ENCODE measurements around the gene TBC1D14.

The TBC1D14 gene

DNA sequence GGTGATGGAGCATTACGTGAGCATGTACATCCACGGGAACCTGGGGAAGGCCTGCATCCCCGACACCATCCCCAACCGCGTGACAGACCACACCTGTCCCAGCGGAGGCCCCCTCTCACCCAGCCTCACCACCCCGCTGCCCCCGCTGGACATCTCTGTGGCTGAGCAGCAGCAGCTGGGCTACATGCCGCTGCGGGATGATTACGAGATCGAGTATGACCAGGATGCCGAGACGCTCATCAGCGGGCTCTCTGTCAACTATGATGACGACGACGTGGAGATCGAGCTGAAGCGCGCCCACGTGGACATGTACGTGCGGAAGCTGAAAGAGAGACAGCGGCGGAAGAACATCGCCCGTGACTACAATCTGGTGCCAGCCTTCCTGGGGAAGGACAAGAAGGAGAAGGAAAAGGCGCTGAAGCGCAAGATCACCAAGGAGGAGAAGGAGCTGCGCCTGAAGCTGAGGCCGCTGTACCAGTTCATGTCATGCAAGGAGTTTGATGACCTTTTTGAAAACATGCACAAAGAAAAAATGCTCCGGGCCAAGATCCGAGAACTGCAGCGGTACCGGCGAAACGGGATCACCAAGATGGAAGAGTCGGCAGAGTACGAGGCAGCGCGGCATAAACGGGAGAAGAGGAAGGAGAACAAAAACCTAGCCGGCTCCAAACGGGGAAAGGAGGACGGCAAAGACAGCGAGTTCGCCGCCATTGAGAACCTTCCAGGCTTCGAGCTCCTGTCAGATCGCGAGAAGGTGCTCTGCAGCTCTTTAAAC, 144.7 kb downstream of the TBC1D14 start:
- TF ChIP-seq GATA1 (IDR thresholded peaks at IDR 0.05; ENCODE audit: low read depth, low read length) (no peak), POLR2A (IDR thresholded peaks at IDR 0.05; ENCODE audit: low read length) (no peak)

DNA sequence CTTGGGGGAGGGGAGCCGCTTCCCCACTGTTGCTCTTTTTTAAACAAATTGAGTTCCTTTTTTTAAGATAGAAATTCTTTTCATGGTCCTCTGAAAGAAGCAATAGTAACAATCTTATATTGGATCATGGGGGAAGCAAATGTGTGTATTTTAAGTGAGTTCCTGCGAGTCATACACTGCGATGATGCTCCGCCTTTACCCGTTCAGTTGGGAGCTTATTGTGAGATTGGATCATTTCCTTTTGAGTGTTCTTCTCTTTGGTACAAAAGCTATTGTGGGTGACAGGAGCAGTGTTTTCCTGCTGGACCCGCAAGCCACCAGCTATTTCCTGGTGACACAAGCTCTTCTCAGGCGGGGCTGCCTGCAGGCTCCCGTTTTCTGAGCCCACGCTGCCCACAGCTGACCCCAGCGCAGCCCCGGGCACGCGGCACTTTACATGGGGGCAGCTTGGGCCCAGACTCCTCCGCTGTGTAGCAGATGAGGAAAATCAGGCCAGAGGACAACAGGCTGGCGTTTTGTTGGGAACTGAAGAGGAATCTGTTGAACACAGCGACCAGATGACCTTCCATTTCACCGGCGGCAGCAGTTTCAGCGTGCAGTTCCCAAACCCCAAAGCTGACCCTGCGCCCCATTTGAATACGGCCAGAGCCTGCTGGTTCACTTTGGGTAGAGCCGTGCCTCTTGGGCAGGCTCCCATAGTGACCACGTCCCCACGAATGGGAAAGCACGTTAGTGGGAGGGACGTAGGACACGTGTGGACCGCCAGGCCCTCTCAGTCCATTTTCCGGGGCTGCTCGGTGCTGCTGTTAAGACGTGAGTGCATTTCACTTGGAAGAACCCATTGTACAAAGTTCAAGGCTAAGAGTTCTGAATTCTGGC, 145.7 kb downstream of the TBC1D14 start:
- no peak for DNase-seq
- TF ChIP-seq POLR2A (IDR thresholded peaks at IDR 0.05; ENCODE audit: low read length) = no peak
- TF ChIP-seq GATA1 (IDR thresholded peaks at IDR 0.05; ENCODE audit: low read depth, low read length) = no peak

More for the DNA sequence above, 144.7 kb downstream of the TBC1D14 start:
- no peak for DNase-seq

GRCh38 chr4:7055990-7056325, 146.3 kb downstream of the TBC1D14 start:
- no peak for DNase-seq
- TF ChIP-seq POLR2A (IDR thresholded peaks at IDR 0.05; ENCODE audit: low read length) (no peak), GATA1 (IDR thresholded peaks at IDR 0.05; ENCODE audit: low read depth, low read length) (no peak)

- TF ChIP-seq GATA1 (IDR thresholded peaks at IDR 0.05; ENCODE audit: low read depth, low read length) = no peak
- peak; percentile 21 for TF ChIP-seq POLR2A (IDR thresholded peaks at IDR 0.05; ENCODE audit: low read length)
- DNase-seq = no peak
Measured at GRCh38 chr4:7058792-7059191, 149.2 kb downstream of the TBC1D14 start.

- no peak for TF ChIP-seq GATA1 (IDR thresholded peaks at IDR 0.05; ENCODE audit: low read depth, low read length)
- TF ChIP-seq POLR2A (IDR thresholded peaks at IDR 0.05; ENCODE audit: low read length) = no peak
- DNase-seq = no peak
Measured at GRCh38 chr4:7059662-7060061, 150.0 kb downstream of the TBC1D14 start.

GRCh38 chr4:7060346-7061150, 150.9 kb downstream of the TBC1D14 start:
- no peak for DNase-seq
- TF ChIP-seq GATA1 (IDR thresholded peaks at IDR 0.05; ENCODE audit: low read depth, low read length) (no peak), POLR2A (IDR thresholded peaks at IDR 0.05; ENCODE audit: low read length) (no peak)

- no peak for TF ChIP-seq POLR2A (IDR thresholded peaks at IDR 0.05; ENCODE audit: low read length)
- TF ChIP-seq GATA1 (IDR thresholded peaks at IDR 0.05; ENCODE audit: low read depth, low read length) = no peak
Measured at GRCh38 chr4:7061815-7062214, 152.2 kb downstream of the TBC1D14 start.

GRCh38 chr4:7062816-7063215, 153.2 kb downstream of the TBC1D14 start:
- TF ChIP-seq POLR2A (IDR thresholded peaks at IDR 0.05; ENCODE audit: low read length) = no peak
- TF ChIP-seq GATA1 (IDR thresholded peaks at IDR 0.05; ENCODE audit: low read depth, low read length) = no peak
- DNase-seq = no peak

More at GRCh38 chr4:7061815-7062214, 152.2 kb downstream of the TBC1D14 start:
- DNase-seq = no peak

DNA sequence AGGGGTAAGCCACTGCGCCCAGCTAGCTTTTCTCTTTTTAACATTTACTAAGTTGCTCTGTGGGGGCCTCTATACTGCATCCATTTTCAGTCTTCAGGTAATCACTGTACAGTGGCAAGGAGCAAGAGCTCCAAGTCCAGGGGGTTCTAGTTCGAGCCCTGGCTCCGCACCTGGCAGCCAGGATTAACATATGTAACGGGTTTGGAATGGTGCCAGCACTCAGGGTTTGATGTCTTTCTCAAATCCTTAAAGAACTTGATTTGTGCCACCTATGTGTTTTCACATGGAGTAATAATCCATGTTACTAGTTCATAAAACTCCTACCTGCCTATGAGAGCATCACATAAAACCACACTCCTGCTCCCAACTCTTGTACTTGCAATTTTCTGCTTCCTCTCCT, 153.7 kb downstream of the TBC1D14 start:
- no peak for TF ChIP-seq GATA1 (IDR thresholded peaks at IDR 0.05; ENCODE audit: low read depth, low read length)
- DNase-seq = no peak

- TF ChIP-seq GATA1 (IDR thresholded peaks at IDR 0.05; ENCODE audit: low read depth, low read length) = no peak
- TF ChIP-seq POLR2A (IDR thresholded peaks at IDR 0.05; ENCODE audit: low read length) = no peak
- DNase-seq = no peak
Measured at GRCh38 chr4:7066006-7066405, 156.4 kb downstream of the TBC1D14 start.

DNA sequence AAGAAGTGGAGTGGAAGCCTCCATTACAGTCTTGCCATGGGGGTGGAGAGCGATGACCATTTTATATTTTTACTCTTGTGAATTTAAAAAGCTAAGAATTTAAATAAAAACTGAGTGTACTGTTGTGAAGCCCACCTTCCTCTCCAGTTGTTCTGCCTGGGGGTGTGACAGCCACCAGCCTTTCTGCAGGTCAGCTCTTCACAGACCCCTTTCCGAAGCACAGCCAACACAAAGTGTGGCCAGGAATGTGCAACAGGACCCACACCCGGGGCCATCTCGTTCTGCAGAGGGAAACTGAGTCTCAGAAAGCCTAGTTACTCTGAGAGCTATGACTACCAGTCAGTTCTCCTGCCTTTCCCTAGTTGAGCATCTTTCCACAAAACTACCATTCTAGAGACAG, 156.9 kb downstream of the TBC1D14 start:
- no peak for DNase-seq
- no peak for TF ChIP-seq GATA1 (IDR thresholded peaks at IDR 0.05; ENCODE audit: low read depth, low read length)
- TF ChIP-seq POLR2A (IDR thresholded peaks at IDR 0.05; ENCODE audit: low read length) = no peak

DNA sequence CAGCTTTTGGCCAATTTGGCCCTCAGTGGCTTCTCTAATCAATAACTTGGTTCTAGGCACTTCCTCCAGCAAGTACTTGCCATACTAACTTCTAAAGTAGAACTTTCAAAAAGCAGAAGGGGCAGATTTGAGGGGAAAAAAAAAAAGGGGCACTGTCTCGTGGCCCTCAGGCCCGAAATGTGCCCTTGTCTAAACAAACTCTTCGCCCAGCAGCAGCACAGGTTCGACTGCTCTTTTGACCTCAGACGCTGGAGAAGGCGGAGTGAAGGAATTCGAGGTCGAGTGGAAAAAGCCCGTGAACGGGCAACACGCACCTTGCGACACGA, 157.5 kb downstream of the TBC1D14 start:
- no peak for DNase-seq
- no peak for TF ChIP-seq POLR2A (IDR thresholded peaks at IDR 0.05; ENCODE audit: low read length)
- TF ChIP-seq GATA1 (IDR thresholded peaks at IDR 0.05; ENCODE audit: low read depth, low read length) = no peak

- peak; percentile 100 for DNase-seq
Measured at GRCh38 chr4:7067452-7068278, 158.0 kb downstream of the TBC1D14 start, which contains the start of gene GRPEL1. GRPEL1 (minus strand) TSS chr4:7068064; CDS start chr4:7068032, 32 bp downstream.

More at GRCh38 chr4:7067452-7068278, 158.0 kb downstream of the TBC1D14 start, which contains the start of gene GRPEL1:
- TF ChIP-seq POLR2A (IDR thresholded peaks at IDR 0.05; ENCODE audit: low read length) (peak; percentile 97), GATA1 (IDR thresholded peaks at IDR 0.05; ENCODE audit: low read depth, low read length) (no peak)

Data from erythroblast (primary cell).